K562 (cell line): Measurements from ENCODE around the gene GYPC. TPM values are rescaled to one million over a fixed set of nuclear protein-coding genes. Genes with fewer than 3 reads are reported as not detected.

Experiments
- ATF2 ChIP-seq: sonication (generic); formaldehyde crosslinking; IDR thresholded peaks from 2 replicates; pipeline ENCODE4 v1.8.1; 2022; ENCODE audit warnings: missing genetic modification reagents
- CCNT2 ChIP-seq: IDR thresholded peaks from 2 replicates; pipeline ENCODE4 v1.6.1; 2011; ENCODE audit warnings: borderline replicate concordance, low read depth, mild to moderate bottlenecking, moderate library complexity, mixed read lengths, low read length; ENCODE audit not compliant: insufficient read length; ENCODE audit errors: extremely low read depth
- CREBBP ChIP-seq: IDR thresholded peaks from one replicate; pipeline ENCODE4 v1.6.1; 2012; ENCODE audit warnings: low read depth, mild to moderate bottlenecking, control low read depth, inconsistent platforms, low read length
- HDAC3 ChIP-seq: fragments of 450-650 bp; IDR thresholded peaks from 2 replicates; pipeline ENCODE4 v1.6.1; 2018; ENCODE audit warnings: borderline replicate concordance, mild to moderate bottlenecking, moderate library complexity; ENCODE audit not compliant: partially characterized antibody
- HNRNPUL1 ChIP-seq: fragments of 200-400 bp; formaldehyde crosslinking; IDR thresholded peaks from 2 replicates; pipeline ENCODE4 v1.6.1; 2017; ENCODE audit warnings: low read length
- KDM5B ChIP-seq: fragments of 200-600 bp; sonication (generic); IDR thresholded peaks from 2 replicates; pipeline ENCODE4 v1.6.1; 2012; ENCODE audit warnings: low read depth, mild to moderate bottlenecking, moderate library complexity, low read length, control low read depth, inconsistent platforms; ENCODE audit not compliant: insufficient replicate concordance
- MYC ChIP-seq, 2 experiments: fragments of 250-450 bp in 1 of 2; sonication (Bioruptor Pico) in 1 of 2; IDR thresholded peaks; 2 replicates each; pipeline versions ENCODE4 v1.5.1 to v1.6.1; 2012 to 2021; ENCODE audit warnings: low read depth in 2 of 2, borderline replicate concordance in 1 of 2, improper control_type of control experiment in 1 of 2, low read length in 1 of 2, mild to moderate bottlenecking in 1 of 2, moderate library complexity in 1 of 2
- NFATC3 ChIP-seq: fragments of 450-650 bp; IDR thresholded peaks from 2 replicates; pipeline ENCODE4 v1.6.1; 2017; ENCODE audit warnings: mild to moderate bottlenecking
- RB1 ChIP-seq: fragments of 450-650 bp; IDR thresholded peaks from 2 replicates; pipeline ENCODE4 v1.6.1; 2017; ENCODE audit warnings: low read depth, mild to moderate bottlenecking
- TCF7L2 ChIP-seq: fragments of 150-350 bp; IDR thresholded peaks from 2 replicates; pipeline ENCODE4 v1.6.1; 2016; ENCODE audit warnings: low read depth, mild to moderate bottlenecking, low read length, moderate library complexity
- ZBTB17 ChIP-seq: fragments of 450-650 bp; formaldehyde crosslinking; IDR thresholded peaks from 2 replicates; pipeline ENCODE4 v1.4.0; 2020; ENCODE audit warnings: mild to moderate bottlenecking
- ZNF165 ChIP-seq: fragments of 250-450 bp; sonication (Bioruptor Pico); IDR thresholded peaks from 2 replicates; pipeline ENCODE4 v1.4.0; 2020; ENCODE audit warnings: borderline replicate concordance
- ZNF318 ChIP-seq, 2 experiments: fragments of 450-650 bp; IDR thresholded peaks; 2 replicates each; pipeline ENCODE4 v1.6.1; 2016; ENCODE audit warnings: mild to moderate bottlenecking in 2 of 2, borderline replicate concordance in 1 of 2, low read depth in 1 of 2, moderate library complexity in 1 of 2
- ZNF395 ChIP-seq: fragments of 200-800 bp; sonication (Bioruptor generic); IDR thresholded peaks from 2 replicates; pipeline ENCODE4 v1.6.1; 2017; ENCODE audit warnings: missing genetic modification characterization, missing compliant biosample characterization
- ZNF644 ChIP-seq: fragments of 200-800 bp; sonication (Bioruptor generic); IDR thresholded peaks from 2 replicates; pipeline ENCODE4 v1.6.1; 2016; ENCODE audit warnings: low read depth, missing genetic modification characterization, missing compliant biosample characterization
- ZSCAN29 ChIP-seq: fragments of 450-650 bp; IDR thresholded peaks from 2 replicates; pipeline ENCODE4 v1.6.1; 2017
- polyA plus RNA-seq, 8 experiments: library from polyadenylated mRNA; depleted of rRNA in 4 of 8; stranded (reverse) in 5 of 8; unstranded in 3 of 8; fragments of >200 nt; fragmentation: Nextera tagmentation in 2 of 8; fragmentation: Illumina TruSeq in 1 of 8; extraction: Ambion mirVana in 2 of 8; extraction: Trizol in 1 of 8; gene quantifications; 2 replicates each; pipeline versions ENCODE4 v1.2.1 to v1.2.3, GENCODE V29; 2011 to 2014; ENCODE audit warnings: inconsistent platforms in 1 of 8, missing spikeins in 1 of 8
- total RNA-seq, 7 experiments: library from RNA; depleted of rRNA in 6 of 7; stranded (reverse); fragments of >200 nt in 6 of 7; fragmentation: Illumina TruSeq in 2 of 7; extraction: Trizol in 2 of 7; gene quantifications; 2 replicates each; pipeline versions ENCODE4 v1.2.1 to v1.2.3, GENCODE V29; 2011 to 2021; ENCODE audit warnings: low replicate concordance in 1 of 7

The GYPC gene
- total and polyA plus RNA-seq, 9 of the 15 experiments (the other 6 are each of a cell fraction or from before 2014, with no cell fraction given): 50.6 to 282 (median 194) TPM

- peak; percentile 24; the same call in 1 of the 2 replicates for TF ChIP-seq ZNF395 (CRISPR knock-in tag)
- TF ChIP-seq CCNT2: no peak
- TF ChIP-seq HNRNPUL1: no peak
- no peak for TF ChIP-seq ZNF165 (CRISPR knock-in tag)
- TF ChIP-seq MYC (IDR thresholded peaks at IDR 0.05; ENCODE audit: low read depth, low read length): no peak; the same call in 1 of the 2 replicates
- TF ChIP-seq MYC (CRISPR knock-in tag; IDR thresholded peaks at IDR 0.05; ENCODE audit: borderline replicate concordance, low read depth): no peak
- TF ChIP-seq KDM5B: peak; percentile 38
- 0 out of 2 replicates have a peak, but pooled peaks have one; percentile 7 for TF ChIP-seq RB1
- no peak for TF ChIP-seq HDAC3
- TF ChIP-seq CREBBP: no peak
- TF ChIP-seq ZNF644 (tag): no peak
- no peak for TF ChIP-seq ATF2 (CRISPR knock-in tag)
- no peak for TF ChIP-seq ZBTB17 (CRISPR knock-in tag)
- no peak for TF ChIP-seq ZNF318 (IDR thresholded peaks at IDR 0.05; ENCODE audit: borderline replicate concordance in 1 of 2, low read depth in 1 of 2)
- TF ChIP-seq TCF7L2: no peak
- TF ChIP-seq ZSCAN29: no peak
- no peak for TF ChIP-seq NFATC3
These were observed 631 bp downstream of the GYPC start (continued) for GRCh38 chr2:126656431-126657147.
